ENCODE results near the gene SPATA31A7. TPM values are rescaled to one million over a fixed set of nuclear protein-coding genes. Genes with fewer than 3 reads are reported as not detected.
"Not testable (repeated sequence)": the region's sequence is repeated elsewhere in the genome, so short reads cannot be mapped to it uniquely, and the experiment has no call there.

SPATA31A7 gene
- total RNA-seq = not detected
- long read RNA-seq = 0 reads

DNA sequence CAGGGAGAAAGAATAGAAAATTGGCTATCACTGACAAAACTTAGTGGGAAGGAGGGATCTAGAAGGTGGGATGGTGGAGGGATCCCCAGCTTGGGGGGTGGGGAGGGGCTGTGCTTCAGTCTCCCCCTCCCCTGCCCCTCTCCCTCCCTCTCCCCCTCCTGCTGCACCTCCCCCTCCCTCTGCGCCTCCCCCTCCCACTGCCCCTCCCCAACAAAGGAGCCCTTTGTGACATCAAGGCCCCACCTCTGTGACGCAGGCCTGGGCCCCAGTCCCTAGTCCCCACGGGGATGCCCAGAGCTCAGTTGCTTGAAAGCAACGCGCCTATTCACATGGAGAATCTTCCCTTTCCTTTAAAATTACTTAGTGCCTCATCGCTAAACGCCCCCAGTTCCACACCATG is at the start of gene SPATA31A7:
Gene SPATA31A7 (plus strand): TSS at position 301 of the 400 bp plus-strand sequence. CDS start 29 bp downstream, at position 330.
- intact Hi-C loops (cut with DNase I); DNase-seq (ENCODE audit: low spot score): not testable (repeated sequence)

DNA sequence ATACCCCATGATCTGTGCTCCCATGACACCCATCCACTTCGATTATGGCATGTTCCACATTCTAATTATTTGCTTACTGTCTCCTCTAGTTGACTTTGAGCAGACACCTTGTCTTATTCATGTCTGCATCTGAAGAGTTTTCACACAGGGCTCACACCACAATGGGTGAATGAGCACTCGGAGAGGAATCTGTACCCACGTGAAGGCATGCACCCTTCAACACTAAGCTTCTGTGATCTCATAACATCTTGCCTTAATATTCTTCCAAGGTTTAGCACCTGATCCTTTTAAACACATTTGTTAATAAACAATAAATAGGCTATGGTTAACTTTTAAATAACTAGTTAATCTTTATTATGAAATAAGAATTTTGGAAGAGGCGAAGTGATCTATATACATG is 36.6 kb downstream of the SPATA31A7 start:
- intact Hi-C loops (cut with DNase I); DNase-seq (ENCODE audit: low spot score): not testable (repeated sequence)
